HepG2 (cell line): Measurements from ENCODE around the gene GABBR2. TPM values are rescaled to one million over a fixed set of nuclear protein-coding genes. Genes with fewer than 3 reads are reported as not detected.

Source experiments
- DRAP1 ChIP-seq: IDR thresholded peaks from 2 replicates; pipeline ENCODE4 v1.6.1; 2016; ENCODE audit warnings: missing genetic modification reagents, missing compliant biosample characterization
- HIVEP1 ChIP-seq: sonication (generic); formaldehyde crosslinking; IDR thresholded peaks from 2 replicates; pipeline ENCODE4 v1.4.0; 2020; ENCODE audit warnings: mild to moderate bottlenecking, missing genetic modification reagents
- MBNL3 ChIP-seq: fragments of 250-450 bp; sonication (Bioruptor Pico); conservative IDR thresholded peaks from 2 replicates; pipeline ENCODE4 v1.8.0; 2022; ENCODE audit warnings: mild to moderate bottlenecking, inconsistent platforms
- MEF2D ChIP-seq: sonication (generic); formaldehyde crosslinking; IDR thresholded peaks from 2 replicates; pipeline ENCODE4 v1.5.1; 2020; ENCODE audit warnings: mild to moderate bottlenecking, missing genetic modification reagents
- MLXIP ChIP-seq: sonication (generic); formaldehyde crosslinking; IDR thresholded peaks from 2 replicates; pipeline ENCODE4 v1.9.0; 2021; ENCODE audit warnings: missing genetic modification reagents, borderline replicate concordance
- MYNN ChIP-seq: sonication (generic); formaldehyde crosslinking; IDR thresholded peaks from 2 replicates; pipeline ENCODE4 v1.4.0; 2020; ENCODE audit warnings: mild to moderate bottlenecking, low read depth, missing genetic modification reagents
- PHF20 ChIP-seq: sonication (generic); formaldehyde crosslinking; IDR thresholded peaks from 2 replicates; pipeline ENCODE4 v1.5.0; 2020; ENCODE audit warnings: mild to moderate bottlenecking, missing genetic modification reagents
- PRDM15 ChIP-seq: sonication (generic); formaldehyde crosslinking; IDR thresholded peaks from 2 replicates; pipeline ENCODE4 v1.4.0; 2020; ENCODE audit warnings: missing genetic modification reagents
- SNRNP70 ChIP-seq: fragments of 200-400 bp; formaldehyde crosslinking; IDR thresholded peaks from 2 replicates; pipeline ENCODE4 v1.6.1; 2017; ENCODE audit warnings: mild to moderate bottlenecking, low read depth, low read length, moderate library complexity
- SOX5 ChIP-seq: IDR thresholded peaks from 2 replicates; pipeline ENCODE4 v1.6.1; 2016; ENCODE audit warnings: borderline replicate concordance
- SP5 ChIP-seq: IDR thresholded peaks from 2 replicates; pipeline ENCODE4 v1.6.1; 2016; ENCODE audit warnings: low read depth, borderline replicate concordance
- ZBTB25 ChIP-seq: IDR thresholded peaks from 2 replicates; pipeline ENCODE4 v1.6.1; 2018; ENCODE audit warnings: missing genetic modification reagents
- ZBTB44 ChIP-seq: sonication (generic); formaldehyde crosslinking; IDR thresholded peaks from 2 replicates; pipeline ENCODE4 v1.4.0; 2020; ENCODE audit warnings: missing genetic modification reagents
- ZNF280B ChIP-seq: sonication (generic); formaldehyde crosslinking; IDR thresholded peaks from 2 replicates; pipeline ENCODE4 v1.5.0; 2020; ENCODE audit warnings: missing genetic modification reagents, mild to moderate bottlenecking, borderline replicate concordance
- ZNF619 ChIP-seq: sonication (generic); formaldehyde crosslinking; IDR thresholded peaks from 2 replicates; pipeline ENCODE4 v1.4.0; 2020; ENCODE audit warnings: mild to moderate bottlenecking, missing genetic modification reagents
- polyA plus RNA-seq, 8 experiments: library from polyadenylated mRNA; depleted of rRNA in 3 of 8; stranded (reverse) in 7 of 8; unstranded in 1 of 8; fragments of >200 nt; fragmentation: Illumina TruSeq in 4 of 8; extraction: Trizol in 4 of 8; gene quantifications; 2 replicates each; pipeline versions ENCODE4 v1.2.1 to v1.2.3, GENCODE V29; 2011 to 2016; ENCODE audit warnings: low read depth in 4 of 8, missing spikeins in 1 of 8, mixed read lengths in 1 of 8; ENCODE audit not compliant: insufficient read depth in 1 of 8
- total RNA-seq, 5 experiments: library from RNA; depleted of rRNA; stranded (reverse); fragments of >200 nt; fragmentation: Illumina TruSeq; extraction: Trizol; gene quantifications; 2 replicates each; pipeline ENCODE4 v1.2.3, GENCODE V29; 2016; ENCODE audit warnings: low read depth in 1 of 5

GABBR2 gene
- total and polyA plus RNA-seq, 2 of the 13 experiments (the other 11 are each of a cell fraction or from before 2014, with no cell fraction given): 0.02 TPM; not detected in 1

- peak; percentile 51 for TF ChIP-seq DRAP1 (CRISPR knock-in tag)
- TF ChIP-seq MBNL3 (CRISPR knock-in tag): no peak
- TF ChIP-seq PRDM15 (CRISPR knock-in tag): peak; percentile 93
- TF ChIP-seq ZBTB25 (CRISPR knock-in tag): peak; percentile 83
- TF ChIP-seq SOX5: peak; percentile 50; the same call in 1 of the 2 replicates
- TF ChIP-seq MLXIP: peak; percentile 76; the same call in 1 of the 2 replicates
- TF ChIP-seq HIVEP1: peak; percentile 63; the same call in 1 of the 2 replicates
- TF ChIP-seq ZBTB44 (CRISPR knock-in tag): no peak
- TF ChIP-seq SNRNP70: no peak
- TF ChIP-seq PHF20 (CRISPR knock-in tag): peak; percentile 85
- no peak for TF ChIP-seq ZNF280B (CRISPR knock-in tag)
- TF ChIP-seq MYNN (CRISPR knock-in tag): no peak
- peak; percentile 49; the same call in 1 of the 2 replicates for TF ChIP-seq SP5 (CRISPR knock-in tag)
- TF ChIP-seq ZNF619 (CRISPR knock-in tag): peak; percentile 72; the same call in 1 of the 2 replicates
- TF ChIP-seq MEF2D (CRISPR knock-in tag): peak; percentile 18; the same call in 1 of the 2 replicates
These were observed 453.0 kb downstream of the GABBR2 start, which contains the start of gene TBC1D2 (continued) for GRCh38 chr9:98255578-98256296.
